C4-2B (cell line): ENCODE data around the gene ZNRF3.
A peak's percentile ranks its signal among the peaks of the same experiment; 100 is the strongest.

Experiments
- H3K27ac ChIP-seq: fragments of 450-650 bp; 2 replicates; pipeline ENCODE4 v1.5.1; 2017
- CTCF ChIP-seq: fragments of 450-650 bp; conservative IDR thresholded peaks from 2 replicates; pipeline ENCODE4 v1.5.1; 2017; ENCODE audit warnings: mild to moderate bottlenecking
- ZFX ChIP-seq: fragments of 450-650 bp; IDR thresholded peaks from 2 replicates; pipeline ENCODE4 v1.6.1; 2017

The ZNRF3 gene

DNA sequence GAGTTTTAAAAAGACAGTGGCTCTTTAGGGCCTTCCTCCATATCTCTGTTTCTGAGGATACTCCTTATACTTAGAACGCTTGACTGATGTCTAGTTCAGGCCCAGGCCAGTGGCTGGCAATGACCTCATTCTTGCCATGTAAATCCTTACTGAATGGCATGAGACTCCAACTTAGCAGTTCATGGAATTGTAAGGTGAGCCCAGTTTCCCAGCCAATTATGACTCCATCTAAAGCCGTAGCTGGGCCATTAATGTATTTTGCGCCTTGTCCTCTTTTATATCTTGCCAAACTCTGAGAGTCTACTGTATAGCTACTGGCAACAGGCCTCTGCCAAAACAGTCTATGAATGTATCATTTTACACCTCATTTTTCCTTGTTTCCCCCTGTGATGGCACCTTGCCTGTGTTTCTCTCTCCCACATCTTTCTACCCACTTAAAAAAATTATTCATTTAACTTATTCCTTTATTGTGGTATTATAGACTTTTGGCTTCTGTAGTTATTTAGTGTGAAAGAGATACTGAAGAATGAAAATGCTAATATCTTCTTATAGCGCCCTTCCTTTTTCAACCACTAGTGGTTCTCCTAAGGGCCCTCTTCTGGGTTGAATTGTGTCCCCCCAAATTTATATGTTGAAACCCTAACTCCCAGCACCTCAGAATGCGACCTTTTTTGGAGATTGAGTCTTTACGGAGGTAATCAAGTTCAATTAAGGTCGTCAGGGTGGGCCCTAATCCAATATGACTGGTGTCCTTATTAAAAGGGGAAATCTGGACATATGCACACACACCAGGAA lies 67.4 kb downstream of the ZNRF3 start:
- no peak; the same call in 1 of the 2 replicates for TF ChIP-seq CTCF
- no peak for TF ChIP-seq ZFX
- H3K27ac ChIP-seq: no peak overlapping the region

DNA sequence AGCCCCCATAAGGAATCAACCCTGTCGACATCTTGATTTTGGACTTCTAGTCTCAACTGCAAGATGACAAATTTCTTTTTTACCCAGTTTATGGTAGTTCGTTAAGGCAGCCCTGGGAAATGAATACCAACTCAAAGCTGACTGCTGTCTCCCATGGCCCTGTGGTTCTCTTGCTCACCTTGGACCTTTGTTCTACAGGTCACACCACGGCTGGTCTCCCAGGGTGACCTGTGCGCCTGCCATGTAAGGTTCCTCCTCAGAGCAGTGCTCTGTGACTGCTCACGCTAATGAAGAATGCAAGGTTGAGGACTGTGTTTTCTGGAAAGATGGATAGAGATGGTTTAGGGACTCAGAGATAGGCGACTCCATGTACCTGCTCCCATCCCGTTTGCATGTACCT lies 68.2 kb downstream of the ZNRF3 start:
- H3K27ac ChIP-seq: peak overlapping the region; percentile 23

GRCh38 chr22:28951969-28952521 lies 68.7 kb downstream of the ZNRF3 start:
- TF ChIP-seq CTCF: peak; percentile 52
- no peak for TF ChIP-seq ZFX
- H3K27ac ChIP-seq: peak overlapping the region; percentile 23

More for the DNA sequence above, 68.2 kb downstream of the ZNRF3 start:
- no peak for TF ChIP-seq CTCF

DNA sequence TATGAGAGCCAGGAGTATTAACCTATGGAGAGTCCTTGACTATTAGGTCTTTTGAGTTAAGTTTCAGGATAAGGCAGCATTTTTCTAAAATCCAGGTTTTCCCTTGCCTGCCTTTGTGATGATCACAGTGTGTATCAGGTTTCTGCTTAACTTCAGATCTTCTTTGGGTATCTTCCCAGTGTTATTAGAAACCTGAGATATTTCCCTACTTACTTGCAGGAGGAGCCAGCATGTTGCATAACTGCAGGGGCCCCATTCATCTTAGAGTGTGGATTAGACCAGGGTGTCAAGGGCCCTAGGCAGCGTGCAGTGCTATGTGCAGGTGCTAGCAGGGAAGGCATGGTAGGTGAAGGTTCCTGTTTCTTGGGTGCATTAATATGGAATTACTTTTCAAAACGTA lies 69.5 kb downstream of the ZNRF3 start:
- TF ChIP-seq ZFX: no peak
- no peak for TF ChIP-seq CTCF
- H3K27ac ChIP-seq: peak overlapping the region; percentile 43; the same call in 1 of the 2 replicates

DNA sequence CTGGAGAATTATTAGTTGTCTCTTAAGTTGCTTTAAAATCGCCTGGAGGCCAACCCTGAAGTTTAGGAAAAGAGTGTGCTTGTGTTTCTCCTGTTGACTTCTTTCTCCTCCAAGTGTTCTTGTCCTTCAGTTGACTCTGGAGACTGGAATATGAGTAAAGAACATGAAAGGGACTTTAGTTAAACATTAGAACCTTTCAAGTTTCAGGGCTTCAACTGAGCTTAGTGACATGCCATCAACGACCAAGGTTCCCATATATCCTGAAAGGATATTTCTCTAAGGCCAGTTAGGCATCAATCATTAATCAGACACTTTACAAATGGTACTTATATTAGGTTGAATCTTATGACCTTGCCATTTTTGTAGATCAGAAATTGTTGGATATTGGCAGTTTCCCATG lies 70.0 kb downstream of the ZNRF3 start:
- H3K27ac ChIP-seq: peak overlapping the region; percentile 43; the same call in 1 of the 2 replicates

DNA sequence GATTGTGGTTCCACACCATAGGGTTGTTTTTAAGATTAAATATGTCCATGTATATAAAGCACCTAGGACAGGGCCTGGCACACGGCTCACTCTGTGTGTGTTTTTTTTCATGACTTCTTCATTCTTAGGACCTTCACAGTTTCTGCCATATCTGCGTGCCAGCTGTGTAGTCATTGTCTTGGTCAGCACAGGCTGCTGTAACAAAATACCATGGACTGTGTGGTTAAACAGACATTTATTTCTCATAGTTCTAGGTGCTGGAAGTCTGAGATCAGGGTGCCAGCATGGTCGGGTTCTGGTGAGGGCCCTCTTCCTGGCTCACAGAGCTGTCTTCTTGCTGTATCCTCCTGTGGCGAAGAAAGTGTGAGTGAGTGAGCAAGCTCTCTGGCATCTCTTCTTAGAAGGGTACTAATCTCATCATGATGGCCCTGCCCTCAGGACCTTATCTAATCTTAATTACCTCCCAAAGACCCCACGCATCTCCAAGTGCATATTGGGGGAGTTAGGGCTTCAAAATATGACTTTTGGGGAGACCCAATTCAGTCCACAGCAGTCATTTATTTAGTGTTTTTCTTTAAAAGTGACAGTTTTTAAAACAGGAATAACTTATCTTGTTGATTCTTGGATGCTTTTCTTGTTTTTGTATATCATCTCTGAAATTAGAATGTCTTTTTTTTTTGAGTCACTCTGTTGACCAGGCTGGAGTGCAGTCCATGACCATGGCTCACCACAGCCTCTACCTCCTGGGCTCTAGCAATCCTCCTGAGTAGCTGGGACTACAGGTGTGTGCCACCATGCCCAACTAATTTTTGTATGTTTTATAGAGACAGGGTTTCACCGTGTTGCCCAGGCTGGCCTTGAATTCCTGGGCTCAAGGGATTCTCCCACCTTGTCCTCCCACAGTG lies 70.9 kb downstream of the ZNRF3 start:
- no peak overlapping the region; the same call in 1 of the 2 replicates for H3K27ac ChIP-seq
- TF ChIP-seq ZFX (no peak), CTCF (no peak)

More for the DNA sequence above, 70.0 kb downstream of the ZNRF3 start:
- no peak for TF ChIP-seq ZFX
- no peak for TF ChIP-seq CTCF

DNA sequence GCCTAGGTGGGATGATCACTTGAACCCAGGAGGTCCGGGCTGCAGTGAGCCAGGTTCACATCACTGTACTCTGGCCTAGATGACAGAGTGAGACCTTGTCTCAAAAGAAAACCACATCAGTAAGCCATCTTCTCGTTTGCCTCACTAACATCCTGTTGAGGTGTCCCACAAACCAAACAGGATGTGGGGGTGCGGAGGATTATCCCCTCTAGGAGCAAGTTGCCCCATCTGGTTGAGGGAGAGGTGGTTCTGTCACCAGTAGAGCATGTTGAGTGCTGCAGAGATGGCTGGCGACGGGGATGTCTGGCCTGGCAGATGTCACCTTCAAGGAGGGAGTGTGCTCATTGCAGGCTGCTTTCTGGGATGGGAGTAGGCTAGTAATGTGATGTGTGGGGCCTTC lies 72.4 kb downstream of the ZNRF3 start:
- TF ChIP-seq ZFX (no peak), CTCF (no peak)
- H3K27ac ChIP-seq: no peak overlapping the region
